Limb (tissue), 2 donors: ENCODE data around the gene INCENP.
"Not testable (repeated sequence)": the region's sequence is repeated elsewhere in the genome, so short reads cannot be mapped to it uniquely, and the experiment has no call there.

Experiments used
- DNase-seq, 2 donors: peaks; one replicate each; pipeline ENCODE4 v3.0.0-alpha.2; 2016; ENCODE audit errors: extremely low spot score in 2 of 2

The INCENP gene

GRCh38 chr11:62169448-62169847, 45.6 kb downstream of the INCENP start:
- DNase-seq = no peak

- DNase-seq = no peak
Observed at GRCh38 chr11:62169935-62170334, 46.1 kb downstream of the INCENP start.

- DNase-seq = peak; percentile 70 to 72
Observed at GRCh38 chr11:62171261-62171723, 47.5 kb downstream of the INCENP start.

- no peak for DNase-seq
Observed at GRCh38 chr11:62172294-62172693, 48.5 kb downstream of the INCENP start.

- DNase-seq = no peak
Observed at GRCh38 chr11:62176766-62177165, 53.0 kb downstream of the INCENP start.

GRCh38 chr11:62179995-62180394, 56.2 kb downstream of the INCENP start:
- no peak for DNase-seq

- no peak for DNase-seq
Observed at GRCh38 chr11:62181097-62181496, 57.3 kb downstream of the INCENP start.

GRCh38 chr11:62182147-62182891, 58.5 kb downstream of the INCENP start:
- DNase-seq = no peak

GRCh38 chr11:62186195-62186594, 62.4 kb downstream of the INCENP start:
- DNase-seq = no peak

GRCh38 chr11:62190011-62190410, 66.2 kb downstream of the INCENP start, which contains the start of gene SCGB1D1:
Gene SCGB1D1 (plus strand): TSS chr11:62190216. CDS start chr11:62190285, 69 bp downstream.
- no peak for DNase-seq

- no peak for DNase-seq
Observed at GRCh38 chr11:62193952-62194351, 70.1 kb downstream of the INCENP start.

GRCh38 chr11:62195010-62195409, 71.2 kb downstream of the INCENP start:
- not testable (repeated sequence) for DNase-seq

- DNase-seq = no peak
Observed at GRCh38 chr11:62195945-62196344, 72.1 kb downstream of the INCENP start.

- DNase-seq = not testable (repeated sequence)
Observed at GRCh38 chr11:62197400-62197799, 73.6 kb downstream of the INCENP start.

GRCh38 chr11:62201376-62201775, 77.6 kb downstream of the INCENP start:
- DNase-seq = no peak
